ENCODE results near the gene FAM118B.
A peak's percentile ranks its signal among the peaks of the same experiment; 100 is the strongest.

FAM118B gene

GRCh38 chr11:126267650-126268049, 56.1 kb downstream of the FAM118B start:
- Histone ChIP-seq H3K27ac (replicated peaks) (peak overlapping the region; percentile 86), H3K4me3 (replicated peaks; ENCODE audit: insufficient read depth, low read length) (peak overlapping the region; percentile 91), H3K27me3 (ENCODE audit: insufficient read depth, poor library complexity, severe bottlenecking) (no peaks in the 10 kb centered on the region)
- DNase-seq (ENCODE audit: low read depth in 1 of 2, low spot score in 1 of 2) = no peak
- TF ChIP-seq CTCF (IDR thresholded peaks at IDR 0.05; ENCODE audit: insufficient read depth, low read length) (no peak), GABPA (IDR thresholded peaks at IDR 0.05; ENCODE audit: low read depth) (no peak), SPI1 (IDR thresholded peaks at IDR 0.05; ENCODE audit: borderline replicate concordance, low read depth) (no peak), POLR2AphosphoS5 (IDR thresholded peaks at IDR 0.05; ENCODE audit: low read depth) (no peak), REST (IDR thresholded peaks at IDR 0.05; ENCODE audit: insufficient replicate concordance, low read depth) (no peak)

GRCh38 chr11:126268361-126268707, 56.8 kb downstream of the FAM118B start:
- Histone ChIP-seq H3K27me3 (ENCODE audit: insufficient read depth, poor library complexity, severe bottlenecking) (no peaks in the 10 kb centered on the region), H3K4me3 (replicated peaks; ENCODE audit: insufficient read depth, low read length) (peak overlapping the region; percentile 91), H3K27ac (replicated peaks) (peak overlapping the region; percentile 86)
- DNase-seq (ENCODE audit: low read depth in 1 of 2, low spot score in 1 of 2) = no peak
- TF ChIP-seq CTCF (IDR thresholded peaks at IDR 0.05; ENCODE audit: insufficient read depth, low read length) (no peak), REST (IDR thresholded peaks at IDR 0.05; ENCODE audit: insufficient replicate concordance, low read depth) (no peak), POLR2AphosphoS5 (IDR thresholded peaks at IDR 0.05; ENCODE audit: low read depth) (no peak), SPI1 (IDR thresholded peaks at IDR 0.05; ENCODE audit: borderline replicate concordance, low read depth) (no peak)

GRCh38 chr11:126268708-126269579, 57.4 kb downstream of the FAM118B start, which contains the start of the genes FOXRED1 and SRPRA:
TSS of gene FOXRED1 (plus strand) at chr11:126269154. CDS start at chr11:126269207, 53 bp downstream.
TSS of gene SRPRA (minus strand) at chr11:126268895. CDS start at chr11:126268804, 91 bp downstream.
- peak within 1 kb of the TSS; percentile 86 for H3K27ac ChIP-seq (replicated peaks)
- TF ChIP-seq CTCF (IDR thresholded peaks at IDR 0.05; ENCODE audit: insufficient read depth, low read length) (no peak), SPI1 (IDR thresholded peaks at IDR 0.05; ENCODE audit: borderline replicate concordance, low read depth) (peak; percentile 25; the same call in 1 of the 2 replicates), REST (IDR thresholded peaks at IDR 0.05; ENCODE audit: insufficient replicate concordance, low read depth) (no peak), POLR2AphosphoS5 (IDR thresholded peaks at IDR 0.05; ENCODE audit: low read depth) (peak; percentile 73), GABPA (IDR thresholded peaks at IDR 0.05; ENCODE audit: low read depth) (peak; percentile 91)
- peak; percentile 98 to 100 for DNase-seq (ENCODE audit: low read depth in 1 of 2, low spot score in 1 of 2)

More at GRCh38 chr11:126268708-126269579, 57.4 kb downstream of the FAM118B start, which contains the start of the genes FOXRED1 and SRPRA:
- Histone ChIP-seq H3K4me3 (replicated peaks; ENCODE audit: insufficient read depth, low read length) (peak within 1 kb of the TSS; percentile 96), H3K27me3 (ENCODE audit: insufficient read depth, poor library complexity, severe bottlenecking) (no peaks in the 10 kb centered on the region)
